ENCODE results near the gene SAMD4A.

Gene SAMD4A

GRCh38 chr14:54812617-54813016 is 245.7 kb downstream of the SAMD4A start:
- H3K4me3 ChIP-seq (ENCODE audit: low read length) = no peak overlapping the region
- no peak for TF ChIP-seq CTCF (IDR thresholded peaks at IDR 0.05; ENCODE audit: insufficient read depth, low read depth, low read length, missing control alignments)
- no peak for DNase-seq (ENCODE audit: low read depth)

- DNase-seq (ENCODE audit: low read depth) = peak; percentile 78
- H3K4me3 ChIP-seq (ENCODE audit: low read length) = no peak overlapping the region
- no peak for TF ChIP-seq CTCF (IDR thresholded peaks at IDR 0.05; ENCODE audit: insufficient read depth, low read depth, low read length, missing control alignments)
These were observed 246.2 kb downstream of the SAMD4A start for GRCh38 chr14:54813081-54813480.

- no peak overlapping the region for H3K4me3 ChIP-seq (ENCODE audit: low read length)
- TF ChIP-seq CTCF (IDR thresholded peaks at IDR 0.05; ENCODE audit: insufficient read depth, low read depth, low read length, missing control alignments) = peak; percentile 18
- DNase-seq (ENCODE audit: low read depth) = no peak
These were observed 247.1 kb downstream of the SAMD4A start for GRCh38 chr14:54814076-54814475.

DNA sequence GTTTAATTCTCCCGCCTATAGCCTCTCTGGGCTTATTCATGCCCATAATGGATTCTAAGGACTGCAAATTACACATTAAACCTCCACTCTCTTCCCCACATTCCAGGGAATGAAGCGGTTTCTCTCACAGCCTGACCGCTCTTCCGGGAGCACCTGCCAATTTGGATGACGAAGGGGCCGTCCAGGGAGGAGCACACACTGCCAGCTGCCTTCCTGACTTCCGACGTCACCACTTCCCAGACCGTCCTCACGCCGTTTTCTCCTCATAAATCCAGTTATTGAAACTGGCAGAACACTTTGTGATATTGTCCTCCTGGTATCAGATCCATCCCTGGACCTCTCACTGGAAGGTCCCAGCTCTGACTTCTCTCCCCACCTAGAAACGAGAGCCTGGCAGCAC is 248.1 kb downstream of the SAMD4A start:
- no peak for TF ChIP-seq CTCF (IDR thresholded peaks at IDR 0.05; ENCODE audit: insufficient read depth, low read depth, low read length, missing control alignments)
- no peak for DNase-seq (ENCODE audit: low read depth)
- H3K4me3 ChIP-seq (ENCODE audit: low read length) = no peak overlapping the region

DNA sequence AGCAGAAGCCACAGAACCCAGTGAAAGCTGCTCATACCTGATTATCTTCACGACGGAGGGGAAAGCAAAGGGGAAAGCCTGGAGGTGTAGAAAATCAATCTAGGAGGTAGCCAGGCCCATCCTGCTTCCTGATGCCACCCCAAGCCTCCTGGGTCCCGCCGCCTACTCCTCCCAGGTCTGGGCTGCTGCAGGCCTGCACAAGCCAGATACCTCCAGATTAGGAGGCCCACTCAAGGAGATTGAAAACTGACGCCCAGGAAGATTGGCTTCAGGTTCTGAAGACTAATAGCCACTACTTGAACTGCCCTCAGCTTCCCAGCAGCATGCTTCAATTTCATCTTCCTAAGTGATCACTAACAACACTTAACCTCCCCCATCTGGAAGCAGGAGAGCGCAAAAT is 248.6 kb downstream of the SAMD4A start:
- TF ChIP-seq CTCF (IDR thresholded peaks at IDR 0.05; ENCODE audit: insufficient read depth, low read depth, low read length, missing control alignments) = no peak
- no peak for DNase-seq (ENCODE audit: low read depth)
- H3K4me3 ChIP-seq (ENCODE audit: low read length) = no peak overlapping the region

GRCh38 chr14:54816450-54816849 is 249.5 kb downstream of the SAMD4A start:
- H3K4me3 ChIP-seq (ENCODE audit: low read length) = no peak overlapping the region
- no peak for TF ChIP-seq CTCF (IDR thresholded peaks at IDR 0.05; ENCODE audit: insufficient read depth, low read depth, low read length, missing control alignments)
- no peak for DNase-seq (ENCODE audit: low read depth)

GRCh38 chr14:54817506-54817905 is 250.6 kb downstream of the SAMD4A start:
- no peak for TF ChIP-seq CTCF (IDR thresholded peaks at IDR 0.05; ENCODE audit: insufficient read depth, low read depth, low read length, missing control alignments)
- no peak overlapping the region for H3K4me3 ChIP-seq (ENCODE audit: low read length)
- DNase-seq (ENCODE audit: low read depth) = no peak
